Neural progenitor cell (in vitro differentiated cells): ENCODE measurements around the gene LILRB2.
"Not testable (repeated sequence)": the region's sequence is repeated elsewhere in the genome, so short reads cannot be mapped to it uniquely, and the experiment has no call there.

Source experiments
- CTCF ChIP-seq: fragments of 200-600 bp; sonication (generic); IDR thresholded peaks from 2 replicates; pipeline ENCODE4 v1.5.1; 2017; ENCODE audit warnings: antibody characterized with exemption, mild to moderate bottlenecking
- EZH2 ChIP-seq: fragments of 200-600 bp; sonication (generic); IDR thresholded peaks from 2 replicates; pipeline ENCODE4 v1.6.1; 2017; ENCODE audit warnings: antibody characterized with exemption, mild to moderate bottlenecking, moderate library complexity

- not testable (repeated sequence) for TF ChIP-seq CTCF, EZH2
Observed at GRCh38 chr19:54223937-54224281, 57.0 kb downstream of the LILRB2 start.
